Mucosa of descending colon (tissue), 3 donors: ENCODE data around the gene CDK6. TPM values are rescaled to one million over a fixed set of nuclear protein-coding genes. Genes with fewer than 3 reads are reported as not detected.
"Not testable (repeated sequence)": the region's sequence is repeated elsewhere in the genome, so short reads cannot be mapped to it uniquely, and the experiment has no call there.

ENCODE experiments used
- ATAC-seq: fragments of 200-7000 bp; cut with Tn5 transposase; one replicate; pipeline ENCODE4 v1.9.1; 2020; ENCODE audit warnings: mild to moderate bottlenecking, moderate library complexity
- DNase-seq, 3 donors: peaks; one replicate each; pipeline ENCODE4 v3.0.0-alpha.2; 2020
- H3K36me3 ChIP-seq: fragments of 200-600 bp; one replicate; pipeline ENCODE4 v1.8.0; 2021; ENCODE audit warnings: low read depth, mild to moderate bottlenecking
- H3K4me1 ChIP-seq: fragments of 200-600 bp; one replicate; pipeline ENCODE4 v1.8.0; 2021; ENCODE audit warnings: low read depth, mild to moderate bottlenecking
- H3K4me3 ChIP-seq: fragments of 200-600 bp; one replicate; pipeline ENCODE4 v1.8.0; 2021; ENCODE audit warnings: mild to moderate bottlenecking
- H3K9me3 ChIP-seq: fragments of 200-600 bp; one replicate; pipeline ENCODE4 v1.8.0; 2021; ENCODE audit warnings: mild to moderate bottlenecking
- CTCF ChIP-seq: fragments of 200-600 bp; IDR thresholded peaks from one replicate; pipeline ENCODE4 v1.8.0; 2022; ENCODE audit warnings: antibody characterized with exemption, mild to moderate bottlenecking
- intact Hi-C, 2 donors: fragments of 100-400 bp; cut with DNase I in 1 of 2; cut with micrococcal nuclease in 1 of 2; formaldehyde crosslinking; loops; one replicate each; pipeline versions ENCODE4 v1.11.0 to v1.11.1; 2022; cut with DNase I, micrococcal nuclease
- total RNA-seq, 3 donors: library from RNA; stranded (reverse); fragmentation: NEBNext Ultra II Directional in 2 of 3; extraction: Animal tissue kit (Norgen Biotek cat#: 25700) in 2 of 3; gene quantifications; one replicate each; pipeline versions ENCODE4 v1.2.1 to v1.2.4, GENCODE V29; 2021 to 2023
- donor health status: DM: no; HTN: no; CAD: no; lungs with moderate emphysema.
- donor health status: DM: no; HTN: no; CAD: no.
- donor health status: DM: no; HTN: yes; CAD: no.

The CDK6 gene
- total RNA-seq, 3 donors from 2014 or later: 23.4 to 52.4 (median 33.1) TPM

GRCh38 chr7:92872701-92873100 is 36.3 kb upstream of the CDK6 start:
- Histone ChIP-seq H3K9me3 (no peaks in the 10 kb centered on the region), H3K36me3 (no peaks in the 10 kb centered on the region), H3K4me1 (no peaks in the 10 kb centered on the region), H3K4me3 (no peak overlapping the region)
- intact Hi-C loops: no loop called here
- no peak for TF ChIP-seq CTCF
- DNase-seq (no peak), ATAC-seq (no peak)

- DNase-seq (no peak), ATAC-seq (no peak)
- no peaks in the 10 kb centered on the region for H3K4me1 ChIP-seq
- no peak overlapping the region for H3K4me3 ChIP-seq
- TF ChIP-seq CTCF: no peak
- no peaks in the 10 kb centered on the region for H3K9me3 ChIP-seq
- H3K36me3 ChIP-seq: no peaks in the 10 kb centered on the region
- intact Hi-C loops: no loop called here
These were observed 32.4 kb upstream of the CDK6 start for GRCh38 chr7:92868683-92869293.

- H3K4me3 ChIP-seq, H3K9me3 ChIP-seq, DNase-seq, H3K4me1 ChIP-seq, H3K36me3 ChIP-seq, intact Hi-C loops, ATAC-seq: not testable (repeated sequence)
These were observed 27.8 kb upstream of the CDK6 start for GRCh38 chr7:92864169-92864568.

- intact Hi-C loops: no loop called here
- Histone ChIP-seq H3K4me1 (no peaks in the 10 kb centered on the region), H3K9me3 (no peaks in the 10 kb centered on the region), H3K36me3 (no peaks in the 10 kb centered on the region), H3K4me3 (no peak overlapping the region)
- DNase-seq: no peak
- ATAC-seq: no peak
- no peak for TF ChIP-seq CTCF
These were observed 20.1 kb upstream of the CDK6 start for GRCh38 chr7:92856436-92856835.

GRCh38 chr7:92854501-92855238 is 18.3 kb upstream of the CDK6 start:
- no peaks in the 10 kb centered on the region for H3K9me3 ChIP-seq
- H3K36me3 ChIP-seq: no peaks in the 10 kb centered on the region
- intact Hi-C loops: no loop called here
- ATAC-seq (no peak), DNase-seq (no peak)
- no peak overlapping the region for H3K4me3 ChIP-seq
- H3K4me1 ChIP-seq: no peaks in the 10 kb centered on the region
- no peak for TF ChIP-seq CTCF

GRCh38 chr7:92851732-92852131 is 15.4 kb upstream of the CDK6 start:
- intact Hi-C loops: no loop called here
- no peak for TF ChIP-seq CTCF
- no peaks in the 10 kb centered on the region for H3K36me3 ChIP-seq
- no peak overlapping the region for H3K4me3 ChIP-seq
- no peaks in the 10 kb centered on the region for H3K9me3 ChIP-seq
- DNase-seq (no peak), ATAC-seq (no peak)
- H3K4me1 ChIP-seq: no peaks in the 10 kb centered on the region
